ENCODE results near the gene MYH10.
"Not testable (repeated sequence)": the region's sequence is repeated elsewhere in the genome, so short reads cannot be mapped to it uniquely, and the experiment has no call there.

Gene MYH10

GRCh38 chr17:8542599-8543502, 87.7 kb downstream of the MYH10 start:
- no peak for DNase-seq

DNA sequence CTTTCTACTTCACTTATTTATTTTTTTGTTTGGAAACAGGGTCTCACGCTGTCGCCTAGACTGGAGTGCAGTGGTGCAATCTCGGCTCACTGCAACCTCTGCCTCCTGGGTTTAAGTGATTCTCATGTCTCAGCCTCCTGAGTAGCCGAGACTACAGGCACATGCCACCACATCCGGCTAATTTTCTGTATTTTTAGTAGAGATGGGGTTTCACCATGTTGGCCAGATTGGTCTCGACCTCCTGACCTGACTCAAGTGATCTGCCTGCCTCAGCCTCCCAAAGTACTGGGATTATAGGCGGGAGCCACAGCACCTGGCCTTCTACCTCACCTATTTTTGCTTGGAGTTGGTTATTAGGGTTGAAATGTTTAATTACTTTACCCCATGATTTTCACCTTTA, 90.5 kb downstream of the MYH10 start:
- not testable (repeated sequence) for DNase-seq

DNA sequence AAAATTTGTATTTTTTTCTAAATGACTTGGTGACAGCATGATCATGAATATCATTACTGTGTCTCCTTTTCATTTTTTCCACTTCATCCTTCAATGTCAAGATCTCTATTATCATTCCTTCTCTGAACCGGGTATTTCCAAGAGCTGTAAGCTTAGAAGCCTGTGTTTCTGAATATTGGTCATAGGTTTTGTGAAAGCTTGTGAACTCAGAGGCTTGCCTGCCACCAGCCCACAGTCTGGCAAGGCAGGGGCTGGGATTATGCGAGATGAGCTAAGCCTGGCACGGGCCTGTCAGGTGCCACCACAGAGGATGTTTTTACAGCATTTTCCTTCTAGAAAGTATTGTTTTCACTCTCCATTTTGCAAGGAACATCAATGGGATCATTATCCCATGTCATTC, 92.8 kb downstream of the MYH10 start:
- no peak for DNase-seq

DNA sequence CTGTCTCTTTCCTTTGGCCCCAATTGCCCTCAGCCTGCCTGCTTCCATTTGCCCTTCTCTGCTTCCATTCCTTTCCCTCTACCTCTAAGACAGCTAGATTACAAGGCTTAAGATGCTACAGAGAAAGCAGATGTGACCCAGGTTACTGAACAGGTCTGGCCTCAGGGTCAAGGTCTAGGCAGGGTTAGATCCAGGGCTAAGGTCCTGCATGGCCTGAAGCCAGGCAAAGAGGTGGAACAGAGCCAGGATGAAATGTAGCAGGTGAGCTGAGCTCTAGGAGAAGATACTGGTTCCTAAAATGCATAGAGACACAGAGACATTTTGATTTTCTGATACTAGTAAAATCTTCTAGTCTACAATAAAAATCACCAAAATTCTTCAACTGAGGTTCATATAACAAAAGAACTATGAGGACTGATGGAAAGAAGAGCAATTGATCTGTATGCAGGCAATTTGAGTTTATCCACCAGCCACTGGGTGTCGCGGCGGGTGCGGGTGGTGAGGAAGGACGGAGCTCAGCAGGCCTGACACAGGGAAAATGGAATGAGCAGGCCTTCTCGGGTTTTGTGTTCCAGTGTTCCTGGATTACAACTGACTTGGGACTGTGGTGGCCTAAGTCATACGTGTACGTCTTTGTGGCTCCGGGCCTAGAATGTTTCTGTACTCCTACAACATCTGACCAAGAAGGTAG, 95.9 kb downstream of the MYH10 start:
- no peak for DNase-seq

DNA sequence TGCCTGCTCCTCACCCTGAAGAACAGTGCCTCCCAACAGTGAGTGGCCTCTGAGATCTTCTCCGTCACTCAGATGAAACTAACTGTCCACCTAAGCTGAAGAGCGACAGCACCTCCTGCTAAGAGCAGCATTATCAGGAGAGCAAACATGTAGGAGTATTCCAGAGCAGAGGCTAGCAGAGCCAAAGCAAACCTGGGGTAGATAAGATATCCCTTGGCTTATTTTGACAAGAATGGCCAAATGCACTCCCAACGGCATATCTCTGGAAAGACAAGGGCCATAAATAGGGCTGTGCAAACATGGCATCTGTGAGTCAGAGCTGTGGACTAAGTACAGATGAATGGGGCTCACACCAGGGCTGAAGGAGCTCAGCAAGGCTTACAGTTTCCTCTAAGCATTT, 98.5 kb downstream of the MYH10 start:
- DNase-seq, result no peak

GRCh38 chr17:8522577-8522976, 107.9 kb downstream of the MYH10 start:
- DNase-seq, result no peak

DNA sequence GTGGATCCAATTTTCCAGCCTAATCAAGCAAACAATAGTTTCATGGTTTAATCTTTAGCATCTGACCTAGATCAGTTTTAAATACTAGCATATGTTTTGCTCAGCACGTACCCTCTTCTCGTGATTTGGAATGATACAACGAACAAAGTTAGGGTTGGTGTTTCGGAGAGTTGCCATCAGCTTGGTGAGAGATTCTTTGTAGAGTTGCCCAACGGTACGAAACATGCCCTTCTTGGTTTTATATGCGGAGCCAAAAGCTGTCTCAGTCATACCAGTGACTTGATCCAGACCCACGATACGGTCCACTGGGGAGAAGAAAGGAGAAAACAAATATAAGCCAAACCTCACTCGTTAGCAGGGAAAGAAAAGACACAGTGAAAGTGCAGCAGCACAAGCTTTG, 109.5 kb downstream of the MYH10 start:
- DNase-seq, result no peak

GRCh38 chr17:8518850-8519249, 111.7 kb downstream of the MYH10 start:
- no peak for DNase-seq

DNA sequence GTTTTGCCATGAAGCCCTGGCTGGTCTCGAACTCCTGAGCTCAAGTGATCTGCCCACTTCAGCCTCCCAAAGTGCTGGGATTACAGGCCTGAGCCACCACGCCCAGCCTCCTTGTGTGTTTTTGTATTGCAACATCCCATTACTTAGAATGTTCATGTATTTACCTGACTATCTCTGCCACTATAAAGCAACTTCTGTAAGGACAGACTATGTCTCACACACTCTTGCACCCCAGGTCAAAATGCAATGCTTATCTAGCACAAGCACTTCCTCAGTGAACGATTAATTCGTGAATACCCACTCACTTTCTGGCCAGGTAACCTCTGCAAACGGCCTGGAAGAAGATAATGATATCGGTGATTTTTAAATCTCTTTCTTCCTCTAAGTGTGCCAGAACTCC, 112.2 kb downstream of the MYH10 start:
- DNase-seq, result no peak

DNA sequence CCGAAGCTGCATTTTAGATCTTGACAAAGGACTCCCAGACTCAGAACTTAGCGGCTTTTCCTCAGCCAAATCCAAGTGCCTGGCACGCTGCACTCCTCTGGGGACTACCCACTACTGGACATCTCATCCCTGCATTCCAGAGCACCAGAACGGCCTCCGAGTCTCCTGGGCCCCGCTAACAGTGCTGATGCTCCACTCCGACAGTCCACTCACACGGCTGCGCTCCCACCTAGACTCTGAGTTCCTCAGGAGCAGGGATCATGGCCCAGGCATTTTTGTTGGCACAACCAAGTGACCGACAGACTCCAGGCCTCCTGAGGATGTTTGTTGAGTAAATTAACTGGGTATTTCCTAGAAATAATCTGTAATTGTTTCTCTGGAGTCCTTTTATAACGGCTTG, 115.7 kb downstream of the MYH10 start:
- DNase-seq, result no peak

DNA sequence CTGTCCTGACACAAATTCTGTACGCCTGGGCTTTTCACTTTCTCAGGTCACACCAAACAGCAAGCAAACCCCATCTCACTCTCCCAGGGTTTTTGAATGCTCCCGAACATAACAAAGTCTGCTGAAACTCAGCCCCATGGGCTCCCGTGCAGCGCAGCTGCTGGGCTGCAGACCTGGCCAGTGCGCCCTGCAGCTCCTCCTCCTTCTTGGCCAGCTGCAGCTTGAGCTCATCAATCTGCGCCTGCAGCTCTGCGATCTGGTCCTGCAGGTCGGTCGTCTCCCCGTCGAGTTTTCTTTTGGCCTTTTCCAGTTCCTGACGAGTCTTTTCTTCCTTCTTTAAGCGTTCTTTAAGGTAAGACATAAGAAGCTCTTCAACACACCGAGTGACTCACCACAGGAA, 124.4 kb downstream of the MYH10 start:
- DNase-seq, result no peak

DNA sequence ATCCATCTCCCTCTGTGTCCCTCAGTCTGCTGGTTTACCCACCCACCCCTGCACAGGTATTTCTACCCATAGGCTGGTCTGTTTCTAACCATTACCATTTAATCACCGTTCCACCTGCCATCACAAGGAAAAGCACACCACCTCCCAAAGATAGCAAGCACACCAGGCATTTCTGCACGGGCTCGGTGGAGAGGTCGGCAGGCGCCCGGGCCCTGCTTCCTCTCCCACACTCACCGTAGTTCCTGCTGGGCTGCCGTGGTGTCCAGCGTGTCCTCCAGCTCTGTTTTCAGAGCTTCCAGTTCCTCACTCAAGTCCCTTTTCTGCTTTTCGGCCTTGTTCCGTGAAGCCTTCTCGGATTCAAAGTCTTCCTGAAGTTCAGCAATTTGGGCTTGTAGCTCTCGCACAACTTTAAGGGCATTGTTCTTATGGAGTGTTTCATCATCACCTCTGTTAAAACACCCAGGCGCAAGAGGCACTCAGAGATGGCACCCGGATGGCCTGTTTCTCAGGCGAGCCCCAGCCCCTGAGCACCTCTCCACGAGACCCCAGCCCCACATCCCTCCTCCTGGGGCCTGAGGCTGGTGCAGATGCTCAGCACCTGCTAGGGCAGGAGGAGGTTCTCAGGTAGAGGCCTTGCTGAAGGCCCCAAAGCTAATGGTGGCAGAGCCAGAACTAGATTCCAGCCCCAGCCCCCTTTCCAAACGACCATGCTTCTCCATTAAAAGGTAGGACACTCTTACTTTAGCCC, 125.9 kb downstream of the MYH10 start:
- no peak for DNase-seq

GRCh38 chr17:8503807-8504206, 126.7 kb downstream of the MYH10 start:
- no peak for DNase-seq

DNA sequence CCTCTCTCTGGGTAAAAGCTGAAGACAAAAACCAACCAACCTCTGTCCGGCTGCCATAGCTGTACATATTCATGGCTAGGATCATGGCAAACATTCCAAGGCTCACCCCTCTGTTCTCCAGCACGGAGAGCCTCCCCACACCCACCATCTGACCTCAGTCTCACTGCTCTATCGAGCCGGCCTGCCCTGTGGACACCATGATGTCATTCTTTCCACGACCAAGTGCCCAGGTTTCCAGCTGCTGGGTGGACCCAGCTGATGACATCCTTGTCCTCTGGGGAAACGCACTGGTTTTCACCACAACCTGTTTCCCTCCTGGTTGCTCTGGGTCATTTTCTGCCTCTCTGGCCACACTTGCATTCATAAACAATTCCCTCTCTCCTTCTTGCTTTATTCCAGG, 127.2 kb downstream of the MYH10 start:
- DNase-seq, result no peak

- DNase-seq, result no peak
Measured at GRCh38 chr17:8502126-8502525, 128.4 kb downstream of the MYH10 start.

- DNase-seq, result no peak
Measured at GRCh38 chr17:8500609-8501008, 129.9 kb downstream of the MYH10 start.

DNA sequence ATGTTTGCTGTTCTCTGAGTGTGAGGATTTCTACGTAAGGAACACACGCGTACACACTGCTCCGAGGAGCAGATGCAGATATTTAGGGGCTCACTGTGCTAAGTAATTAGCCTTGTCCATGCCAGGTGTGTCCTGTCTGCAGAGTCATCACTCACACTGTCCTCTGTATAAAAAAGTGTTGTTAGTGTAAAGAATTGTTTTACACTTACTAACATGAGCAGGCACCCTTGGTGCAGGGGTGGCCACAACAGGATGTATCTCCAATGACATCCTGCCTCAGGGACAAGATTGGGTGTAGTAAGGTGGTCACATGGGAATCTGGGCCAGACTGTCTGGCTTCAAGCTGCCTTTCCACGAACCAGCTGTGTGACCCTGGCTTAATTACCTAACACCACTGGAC, 130.9 kb downstream of the MYH10 start:
- no peak for DNase-seq

DNA sequence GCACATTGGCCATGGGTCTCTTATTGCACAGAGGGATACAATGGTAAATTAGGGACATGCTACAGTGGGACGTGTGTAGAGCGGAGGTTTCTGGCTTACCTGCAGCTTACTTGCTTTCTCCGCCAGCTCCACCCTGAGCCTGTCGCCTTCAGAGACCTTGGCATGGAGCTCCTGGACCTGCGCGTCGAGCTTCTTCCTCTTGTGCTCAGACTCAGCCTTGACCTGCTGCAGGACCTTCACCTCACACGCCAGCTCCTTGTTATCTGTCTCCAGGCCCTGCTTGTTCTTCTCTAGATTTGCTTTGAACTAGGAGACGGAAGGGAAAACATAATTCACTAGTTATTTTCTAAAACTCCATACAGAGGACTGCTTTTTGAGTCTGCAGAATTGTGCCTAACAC, 131.4 kb downstream of the MYH10 start:
- no peak for DNase-seq

GRCh38 chr17:8496081-8496480, 134.4 kb downstream of the MYH10 start:
- DNase-seq, result no peak

- no peak for DNase-seq
Measured at GRCh38 chr17:8494506-8495111, 135.9 kb downstream of the MYH10 start.

DNA sequence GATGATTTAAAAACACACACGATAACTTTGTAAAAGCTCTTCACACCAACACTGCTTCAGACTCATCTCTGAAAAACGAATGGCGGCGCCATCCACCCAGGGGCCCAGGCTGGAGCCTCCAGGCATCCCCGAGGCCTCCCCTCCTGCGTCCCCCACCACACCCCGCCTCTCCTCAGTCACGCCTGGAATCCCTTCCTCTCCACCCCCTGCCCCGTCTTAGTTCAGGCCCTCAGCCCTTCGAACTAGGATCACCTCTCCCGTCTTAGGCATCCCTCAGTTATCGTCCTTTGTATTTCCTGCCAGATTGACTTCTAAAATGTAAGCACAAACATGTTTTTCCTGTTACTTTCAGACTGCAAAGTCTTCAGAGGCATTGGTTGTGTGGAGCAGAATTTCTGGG, 136.5 kb downstream of the MYH10 start:
- DNase-seq, result no peak

DNA sequence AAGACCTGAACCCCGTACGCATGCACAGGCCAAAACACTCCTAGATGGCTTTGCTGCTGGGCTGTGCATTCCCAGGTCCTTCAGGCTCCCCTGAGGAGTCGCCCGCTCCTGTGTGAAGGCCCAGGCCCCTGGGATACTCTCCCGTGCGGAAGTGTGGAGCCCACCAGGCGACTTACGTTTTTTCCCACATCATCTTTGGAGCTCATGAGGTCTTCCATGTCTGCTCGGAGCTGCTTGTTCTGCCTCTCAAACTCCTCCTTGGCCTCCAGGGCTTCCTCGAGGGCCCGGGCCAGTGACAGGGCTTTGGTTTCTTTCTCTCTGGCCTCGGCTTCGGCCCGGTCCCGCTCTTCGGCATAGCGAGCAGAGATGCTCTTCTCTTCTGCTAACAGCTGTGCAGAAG, 138.4 kb downstream of the MYH10 start:
- DNase-seq, result no peak

Measured in NCI-H1092 treated with DMSO at 0.1 percent for 48 hours (cell line).